ENCODE data around the gene DENND1B.
"Not testable (repeated sequence)": the region's sequence is repeated elsewhere in the genome, so short reads cannot be mapped to it uniquely, and the experiment has no call there.

Gene DENND1B

GRCh38 chr1:197575531-197575930, 199.7 kb downstream of the DENND1B start:
- DNase-seq (ENCODE audit: insufficient read length, low spot score); FAIRE-seq: not testable (repeated sequence)

- FAIRE-seq: no peak
- DNase-seq (ENCODE audit: insufficient read length, low spot score): no peak
These were observed 203.1 kb downstream of the DENND1B start for GRCh38 chr1:197572169-197572568.

GRCh38 chr1:197567442-197567841, 207.8 kb downstream of the DENND1B start:
- FAIRE-seq (no peak), DNase-seq (ENCODE audit: insufficient read length, low spot score) (no peak)

GRCh38 chr1:197561041-197561440, 214.2 kb downstream of the DENND1B start:
- FAIRE-seq: no peak

GRCh38 chr1:197559655-197560054, 215.6 kb downstream of the DENND1B start:
- FAIRE-seq (no peak), DNase-seq (ENCODE audit: insufficient read length, low spot score) (no peak)

More at GRCh38 chr1:197561041-197561440, 214.2 kb downstream of the DENND1B start:
- no peak for DNase-seq (ENCODE audit: insufficient read length, low spot score)

- DNase-seq (ENCODE audit: insufficient read length, low spot score) (no peak), FAIRE-seq (no peak)
These were observed 216.0 kb downstream of the DENND1B start for GRCh38 chr1:197559244-197559643.

- FAIRE-seq (no peak), DNase-seq (ENCODE audit: insufficient read length, low spot score) (no peak)
These were observed 218.0 kb downstream of the DENND1B start for GRCh38 chr1:197557302-197557701.

GRCh38 chr1:197553281-197553680, 222.0 kb downstream of the DENND1B start:
- DNase-seq (ENCODE audit: insufficient read length, low spot score): no peak
- FAIRE-seq: no peak

- DNase-seq (ENCODE audit: insufficient read length, low spot score) (no peak), FAIRE-seq (no peak)
These were observed 228.3 kb downstream of the DENND1B start for GRCh38 chr1:197546989-197547388.

- FAIRE-seq (no peak), DNase-seq (ENCODE audit: insufficient read length, low spot score) (no peak)
These were observed 230.7 kb downstream of the DENND1B start for GRCh38 chr1:197544553-197544952.

- no peak for DNase-seq (ENCODE audit: insufficient read length, low spot score)
- no peak for FAIRE-seq
These were observed 231.2 kb downstream of the DENND1B start for GRCh38 chr1:197544130-197544529.

GRCh38 chr1:197541411-197541810, 233.9 kb downstream of the DENND1B start:
- FAIRE-seq (no peak), DNase-seq (ENCODE audit: insufficient read length, low spot score) (no peak)

- FAIRE-seq (no peak), DNase-seq (ENCODE audit: insufficient read length, low spot score) (no peak)
These were observed 248.4 kb downstream of the DENND1B start for GRCh38 chr1:197526736-197527371.

GRCh38 chr1:197521118-197521739, 254.1 kb downstream of the DENND1B start:
- FAIRE-seq (no peak), DNase-seq (ENCODE audit: insufficient read length, low spot score) (peak; percentile 2)

- DNase-seq (ENCODE audit: insufficient read length, low spot score) (no peak), FAIRE-seq (peak; percentile 61)
These were observed 255.4 kb downstream of the DENND1B start for GRCh38 chr1:197519741-197520334.

GRCh38 chr1:197515421-197515820, 259.9 kb downstream of the DENND1B start:
- DNase-seq (ENCODE audit: insufficient read length, low spot score) (no peak), FAIRE-seq (no peak)

- DNase-seq (ENCODE audit: insufficient read length, low spot score): no peak
- FAIRE-seq: no peak
These were observed 264.4 kb downstream of the DENND1B start for GRCh38 chr1:197510691-197511378.

- FAIRE-seq (no peak), DNase-seq (ENCODE audit: insufficient read length, low spot score) (no peak)
These were observed 278.6 kb downstream of the DENND1B start for GRCh38 chr1:197496722-197497121.

GRCh38 chr1:197491505-197491904, 283.8 kb downstream of the DENND1B start:
- not testable (repeated sequence) for DNase-seq (ENCODE audit: insufficient read length, low spot score); FAIRE-seq

- DNase-seq (ENCODE audit: insufficient read length, low spot score): no peak
- no peak for FAIRE-seq
These were observed 288.3 kb downstream of the DENND1B start for GRCh38 chr1:197486946-197487345.

GRCh38 chr1:197485790-197486189, 289.5 kb downstream of the DENND1B start:
- FAIRE-seq (no peak), DNase-seq (ENCODE audit: insufficient read length, low spot score) (no peak)
